ENCODE measurements around the gene PIAS4.

Gene PIAS4

GRCh38 chr19:4059453-4059871 lies 51.9 kb downstream of the PIAS4 start:
- no peak for DNase-seq (ENCODE audit: low read depth in 2 of 2)

DNA sequence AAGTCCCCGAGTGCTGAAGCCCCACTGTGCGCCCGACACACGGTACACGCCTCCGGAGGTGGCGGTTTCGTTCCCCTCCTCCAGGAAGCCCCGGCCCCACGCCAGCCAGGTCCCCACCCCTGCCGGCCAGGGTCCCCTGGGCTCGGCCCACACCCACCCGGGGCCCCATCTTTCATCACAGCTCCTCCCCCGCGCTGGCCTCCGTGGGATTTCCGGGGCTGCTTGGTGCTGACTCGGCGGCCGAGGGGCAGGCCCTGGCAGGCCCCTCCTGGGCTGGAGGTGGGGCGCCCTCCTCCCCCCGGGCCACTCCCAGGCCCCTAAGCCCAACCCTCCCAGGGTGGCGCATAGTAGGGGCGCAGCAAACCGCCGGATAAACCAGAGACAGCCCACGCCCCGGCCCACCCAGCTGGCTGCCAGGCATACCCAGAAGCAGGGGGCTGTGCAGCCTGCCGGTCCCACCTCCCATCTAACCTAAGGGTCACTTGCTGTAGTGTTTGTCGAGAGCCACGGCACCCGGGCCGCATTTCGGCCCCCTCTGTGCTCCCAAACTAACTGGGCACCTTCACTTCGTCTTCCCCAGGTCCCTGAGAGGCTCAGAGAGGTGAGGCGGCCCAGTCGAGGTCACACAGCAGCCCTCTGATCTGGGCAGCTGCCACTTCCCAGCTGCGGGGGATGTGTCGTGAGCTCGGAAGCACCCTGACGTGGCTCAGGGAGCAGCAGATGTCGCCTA lies 52.5 kb downstream of the PIAS4 start:
- DNase-seq (ENCODE audit: low read depth in 2 of 2), result no peak

DNA sequence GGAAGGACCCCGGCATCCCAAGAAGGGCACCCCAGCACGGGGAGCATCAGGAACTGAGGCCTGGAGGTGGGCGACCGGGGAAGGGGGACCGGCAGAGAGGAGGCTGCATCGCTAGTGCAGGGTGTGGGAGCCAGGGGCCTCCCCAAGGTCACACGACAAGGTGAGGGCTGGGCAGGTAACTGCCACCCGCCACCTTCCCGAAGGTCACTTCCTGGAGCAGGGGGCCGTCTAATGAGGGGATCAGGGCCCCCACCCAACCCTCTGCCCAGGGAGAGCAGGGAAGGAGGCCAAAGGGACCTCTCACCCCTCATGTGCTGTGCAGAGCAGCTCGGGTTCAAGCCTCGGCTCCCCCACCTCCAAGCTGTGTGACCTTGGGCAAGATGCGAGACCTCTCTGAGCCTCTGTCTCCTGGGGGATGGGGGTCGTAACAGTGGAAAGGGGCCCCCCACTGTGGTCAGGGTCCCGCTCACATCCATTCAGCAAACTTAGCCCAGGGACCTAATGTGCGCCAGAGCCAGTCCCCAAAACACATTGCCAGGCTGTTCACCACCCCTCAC lies 53.2 kb downstream of the PIAS4 start:
- no peak for DNase-seq (ENCODE audit: low read depth in 2 of 2)

DNA sequence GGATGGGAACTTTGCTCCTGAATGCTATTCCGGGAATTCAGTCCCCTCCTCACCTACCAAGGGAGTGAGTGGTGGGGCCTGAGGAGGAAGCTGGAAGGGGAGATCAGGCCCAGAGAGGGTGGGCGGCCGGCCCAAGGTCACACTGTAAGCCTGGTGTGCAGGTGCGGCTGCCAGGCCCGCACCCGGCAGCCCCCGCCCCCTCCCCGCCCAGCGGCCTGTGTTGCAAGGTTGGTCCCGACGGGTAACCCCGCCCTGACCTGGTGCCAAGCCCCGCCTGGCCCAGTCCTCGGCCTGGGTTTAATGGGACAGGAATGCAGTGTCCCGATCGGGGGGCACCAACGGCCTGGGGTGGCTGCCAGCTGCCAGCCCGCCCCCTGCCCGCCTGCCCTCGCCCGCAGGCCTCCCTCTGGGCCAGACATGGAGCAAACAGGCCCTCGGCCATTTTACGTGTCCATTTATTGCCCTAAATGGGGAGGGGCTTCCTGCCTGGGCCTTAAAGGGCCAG lies 53.7 kb downstream of the PIAS4 start:
- DNase-seq (ENCODE audit: low read depth in 2 of 2), result no peak

- no peak for DNase-seq (ENCODE audit: low read depth in 2 of 2)
Measured at GRCh38 chr19:4061683-4062418, 54.3 kb downstream of the PIAS4 start.

GRCh38 chr19:4062419-4063368 lies 55.2 kb downstream of the PIAS4 start:
- no peak for DNase-seq (ENCODE audit: low read depth in 2 of 2)

- DNase-seq (ENCODE audit: low read depth in 2 of 2), result no peak
Measured at GRCh38 chr19:4063369-4064148, 56.0 kb downstream of the PIAS4 start.

GRCh38 chr19:4064149-4064495 lies 56.6 kb downstream of the PIAS4 start:
- DNase-seq (ENCODE audit: low read depth in 2 of 2), result no peak

- DNase-seq (ENCODE audit: low read depth in 2 of 2), result no peak
Measured at GRCh38 chr19:4064496-4065260, 57.1 kb downstream of the PIAS4 start.

- peak; percentile 92 to 94 for DNase-seq (ENCODE audit: low read depth in 2 of 2)
Measured at GRCh38 chr19:4065430-4066175, 58.1 kb downstream of the PIAS4 start.

DNA sequence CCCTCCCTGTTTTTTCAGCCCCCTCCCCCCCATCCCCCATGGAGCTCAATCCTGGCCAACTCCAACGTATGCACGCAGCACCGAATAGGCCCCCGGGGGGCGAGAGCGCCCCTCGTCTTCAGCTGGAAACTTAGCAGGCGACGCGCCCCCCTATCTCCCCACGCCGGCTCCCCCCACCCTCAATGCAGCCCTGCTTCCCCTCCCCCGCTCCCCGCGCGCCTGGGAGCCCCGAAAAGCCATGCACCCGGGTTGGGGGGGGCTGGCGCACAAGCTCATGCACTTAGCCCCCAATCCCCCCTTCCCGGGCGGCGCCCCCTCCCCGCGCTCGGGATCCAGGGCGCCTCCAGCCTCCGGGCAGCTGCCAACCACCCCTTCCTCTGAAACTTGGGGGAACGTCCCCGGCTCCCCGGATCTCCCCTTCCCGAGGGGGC lies 58.7 kb downstream of the PIAS4 start:
- no peak for DNase-seq (ENCODE audit: low read depth in 2 of 2)

- no peak for DNase-seq (ENCODE audit: low read depth in 2 of 2)
Measured at GRCh38 chr19:4066682-4067395, 59.3 kb downstream of the PIAS4 start, which contains the start of gene ZBTB7A. Gene ZBTB7A, minus strand, starts transcription at chr19:4066899. Its CDS starts 11,667 bp downstream, at chr19:4055232.

GRCh38 chr19:4067396-4068046 lies 60.0 kb downstream of the PIAS4 start:
- DNase-seq (ENCODE audit: low read depth in 2 of 2), result no peak

- no peak for DNase-seq (ENCODE audit: low read depth in 2 of 2)
Measured at GRCh38 chr19:4068047-4068966, 60.8 kb downstream of the PIAS4 start.

GRCh38 chr19:4069331-4069959 lies 61.9 kb downstream of the PIAS4 start:
- DNase-seq (ENCODE audit: low read depth in 2 of 2), result no peak

DNA sequence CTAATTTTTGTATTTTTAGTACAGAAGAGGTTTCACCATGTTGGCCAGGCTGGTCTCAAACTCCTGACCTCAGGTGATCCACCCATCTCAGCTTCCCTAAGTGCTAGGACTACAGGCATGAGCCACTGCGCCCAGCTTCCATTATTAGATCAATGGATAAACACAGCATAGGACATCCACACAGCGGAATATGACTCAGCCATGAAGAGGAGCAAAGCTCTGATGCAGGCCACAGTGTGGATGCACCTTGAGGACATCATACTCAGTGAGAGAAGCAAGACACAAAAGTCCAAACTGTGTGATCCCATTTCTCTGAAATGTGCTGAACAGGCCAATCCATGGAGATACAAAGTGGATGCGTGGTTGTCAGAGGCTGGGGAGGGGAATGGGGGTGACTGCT lies 64.1 kb downstream of the PIAS4 start:
- DNase-seq (ENCODE audit: low read depth in 2 of 2), result no peak

- DNase-seq (ENCODE audit: low read depth in 2 of 2), result no peak
Measured at GRCh38 chr19:4075373-4075772, 67.8 kb downstream of the PIAS4 start.
